ENCODE results near the gene HEATR3.

Gene HEATR3

GRCh38 chr16:50133214-50133613 lies 67.4 kb downstream of the HEATR3 start:
- DNase-seq (ENCODE audit: low read depth) = no peak
- no peak for TF ChIP-seq CTCF (IDR thresholded peaks at IDR 0.05; ENCODE audit: insufficient read depth, low read depth, low read length, missing control alignments)
- no peak overlapping the region for H3K4me3 ChIP-seq (ENCODE audit: low read length)

DNA sequence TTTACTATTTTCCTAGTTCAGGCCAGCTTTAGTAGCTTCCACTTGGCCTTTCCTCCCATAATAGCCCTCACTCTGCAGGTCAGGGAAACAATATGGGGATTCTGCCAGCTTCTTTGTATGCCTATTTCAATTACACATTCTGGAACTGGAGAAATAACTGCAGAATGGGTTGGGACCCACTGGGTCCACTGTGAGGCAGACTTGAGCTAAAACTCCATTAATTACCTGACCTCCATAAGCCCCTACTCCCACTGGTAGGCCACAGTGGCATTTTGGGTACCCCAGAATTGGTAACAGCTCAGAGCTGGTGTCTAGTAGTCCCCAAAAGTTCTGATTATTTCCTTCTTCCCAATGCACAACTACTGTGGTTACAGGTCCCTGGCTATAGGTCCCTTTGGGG lies 70.6 kb downstream of the HEATR3 start:
- no peak for DNase-seq (ENCODE audit: low read depth)
- H3K4me3 ChIP-seq (ENCODE audit: low read length) = no peak overlapping the region
- no peak for TF ChIP-seq CTCF (IDR thresholded peaks at IDR 0.05; ENCODE audit: insufficient read depth, low read depth, low read length, missing control alignments)

DNA sequence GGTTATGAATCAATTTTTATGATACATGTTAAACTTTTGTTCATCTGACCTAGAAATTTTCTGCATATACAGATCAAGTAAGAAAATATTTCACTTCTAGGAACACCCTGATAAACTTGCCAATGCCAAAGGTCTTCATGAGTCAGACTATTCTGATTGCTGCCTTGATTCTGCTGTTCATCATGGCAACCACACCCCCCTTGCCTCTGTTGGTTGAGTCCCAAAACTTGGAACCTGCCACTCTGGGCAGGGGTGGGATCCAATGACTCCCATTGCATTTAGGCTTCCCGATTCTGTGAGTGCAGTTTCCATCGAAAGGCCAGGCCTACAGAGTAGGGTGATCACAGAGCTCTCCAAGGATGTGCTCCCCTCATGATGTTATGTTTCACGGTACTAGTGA lies 71.5 kb downstream of the HEATR3 start:
- no peak for DNase-seq (ENCODE audit: low read depth)
- TF ChIP-seq CTCF (IDR thresholded peaks at IDR 0.05; ENCODE audit: insufficient read depth, low read depth, low read length, missing control alignments) = no peak
- H3K4me3 ChIP-seq (ENCODE audit: low read length) = no peak overlapping the region

DNA sequence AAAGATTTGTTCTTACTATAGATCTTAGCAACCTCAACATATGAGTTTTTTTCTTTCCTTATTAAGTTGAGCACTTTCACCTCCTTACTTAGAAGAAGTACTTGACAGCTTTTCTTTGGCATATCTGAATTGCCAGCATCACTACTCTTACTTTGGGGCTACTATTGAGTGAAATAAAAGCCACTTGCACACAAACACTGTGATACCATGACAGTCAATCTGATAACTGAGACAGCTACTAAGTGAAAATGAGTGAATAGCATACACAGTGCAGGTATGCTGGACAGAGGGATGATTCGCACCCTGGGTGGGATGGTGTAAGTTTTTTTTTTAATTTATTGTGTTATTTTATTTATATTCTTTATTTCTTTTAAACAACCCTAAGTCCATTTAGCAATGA lies 73.8 kb downstream of the HEATR3 start:
- no peak for DNase-seq (ENCODE audit: low read depth)

GRCh38 chr16:50144211-50144610 lies 78.4 kb downstream of the HEATR3 start:
- H3K4me3 ChIP-seq (ENCODE audit: low read length) = no peak overlapping the region
- DNase-seq (ENCODE audit: low read depth) = no peak
- TF ChIP-seq CTCF (IDR thresholded peaks at IDR 0.05; ENCODE audit: insufficient read depth, low read depth, low read length, missing control alignments) = no peak

More for the DNA sequence above, 73.8 kb downstream of the HEATR3 start:
- no peak overlapping the region for H3K4me3 ChIP-seq (ENCODE audit: low read length)
- TF ChIP-seq CTCF (IDR thresholded peaks at IDR 0.05; ENCODE audit: insufficient read depth, low read depth, low read length, missing control alignments) = no peak

- no peak for DNase-seq (ENCODE audit: low read depth)
- no peak overlapping the region for H3K4me3 ChIP-seq (ENCODE audit: low read length)
- TF ChIP-seq CTCF (IDR thresholded peaks at IDR 0.05; ENCODE audit: insufficient read depth, low read depth, low read length, missing control alignments) = no peak
Measured at GRCh38 chr16:50146479-50147435, 81.0 kb downstream of the HEATR3 start.

GRCh38 chr16:50151322-50151721 lies 85.6 kb downstream of the HEATR3 start:
- no peak overlapping the region for H3K4me3 ChIP-seq (ENCODE audit: low read length)
- no peak for TF ChIP-seq CTCF (IDR thresholded peaks at IDR 0.05; ENCODE audit: insufficient read depth, low read depth, low read length, missing control alignments)
- DNase-seq (ENCODE audit: low read depth) = no peak

Data from epithelial cell of esophagus (primary cell).